Measurements from ENCODE around the gene AUTS2.
"Not testable (repeated sequence)": the region's sequence is repeated elsewhere in the genome, so short reads cannot be mapped to it uniquely, and the experiment has no call there.

The AUTS2 gene

DNA sequence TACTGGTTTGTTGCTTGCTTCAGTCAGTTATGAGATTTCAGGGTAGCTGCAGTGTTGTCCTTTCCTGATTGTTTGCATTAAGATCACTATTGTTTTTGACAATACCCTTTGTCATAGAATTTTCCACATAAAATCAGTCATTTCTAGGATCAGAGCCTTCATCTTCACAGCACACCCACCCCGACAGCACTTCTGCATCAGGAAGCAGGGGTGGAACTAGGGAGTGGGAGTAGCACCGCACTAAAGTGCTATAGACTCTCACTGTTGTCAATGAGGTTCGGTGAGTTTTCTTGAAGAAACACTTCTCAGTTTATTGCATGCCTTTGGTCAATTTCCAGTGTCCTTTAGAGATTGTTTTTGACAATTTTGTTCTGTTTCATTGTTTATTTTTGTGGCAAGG lies 632.5 kb downstream of the AUTS2 start:
- DNase-seq: no peak

DNA sequence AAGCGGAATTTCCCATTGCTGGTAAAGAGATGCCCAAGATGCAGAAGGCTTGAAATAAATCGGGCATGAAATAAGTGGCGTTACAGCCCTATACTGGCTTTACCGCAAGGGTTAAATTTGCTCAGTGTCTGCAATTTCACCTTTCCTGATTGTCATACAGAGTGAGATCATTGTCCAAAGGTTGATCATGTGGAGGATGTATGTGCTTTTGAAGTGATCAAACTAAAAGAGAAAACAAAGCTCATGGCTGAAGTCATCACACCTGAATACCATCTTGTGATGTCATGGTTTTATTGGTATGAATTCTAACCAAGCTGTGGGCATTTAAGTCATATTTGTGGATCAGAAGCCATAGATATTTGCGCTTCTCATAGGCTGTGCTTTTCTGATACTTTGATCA lies 635.5 kb downstream of the AUTS2 start:
- no peak for DNase-seq

GRCh38 chr7:70237256-70237655 lies 639.0 kb downstream of the AUTS2 start:
- no peak for DNase-seq

- DNase-seq: no peak
Observed at GRCh38 chr7:70237831-70238575, 639.7 kb downstream of the AUTS2 start.

- no peak for DNase-seq
Observed at GRCh38 chr7:70239918-70240317, 641.6 kb downstream of the AUTS2 start.

GRCh38 chr7:70240873-70241272 lies 642.6 kb downstream of the AUTS2 start:
- DNase-seq: no peak

DNA sequence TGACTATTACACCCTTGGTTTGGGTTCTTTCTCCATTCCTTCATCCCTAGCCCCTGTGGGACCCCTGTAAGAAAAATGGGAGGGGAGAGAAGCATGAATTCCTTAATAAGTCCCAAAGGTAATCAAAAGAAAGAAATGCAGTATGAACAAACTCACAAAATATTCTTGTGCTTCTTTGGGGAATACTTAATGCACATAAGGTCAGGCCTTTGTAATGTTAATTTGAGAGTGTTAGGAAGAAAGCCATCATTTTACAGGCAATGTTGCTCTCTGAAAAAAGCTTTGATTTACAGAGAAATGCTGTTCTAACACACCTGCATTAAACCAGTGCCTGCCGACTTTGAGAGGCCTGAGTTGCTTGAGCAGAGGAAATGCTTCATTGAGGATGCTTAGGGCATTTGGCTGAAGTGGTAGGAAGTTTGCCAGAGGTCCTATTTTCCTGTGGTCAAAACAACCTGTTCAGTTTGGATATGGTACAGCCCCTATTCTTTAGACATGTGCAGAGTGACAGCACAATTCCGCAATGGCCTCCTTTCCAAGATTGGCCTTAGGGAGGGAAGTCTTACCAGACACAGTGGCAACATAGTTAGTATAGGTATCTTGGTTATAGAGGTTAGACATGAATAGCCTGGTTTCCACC lies 643.4 kb downstream of the AUTS2 start:
- DNase-seq: no peak

DNA sequence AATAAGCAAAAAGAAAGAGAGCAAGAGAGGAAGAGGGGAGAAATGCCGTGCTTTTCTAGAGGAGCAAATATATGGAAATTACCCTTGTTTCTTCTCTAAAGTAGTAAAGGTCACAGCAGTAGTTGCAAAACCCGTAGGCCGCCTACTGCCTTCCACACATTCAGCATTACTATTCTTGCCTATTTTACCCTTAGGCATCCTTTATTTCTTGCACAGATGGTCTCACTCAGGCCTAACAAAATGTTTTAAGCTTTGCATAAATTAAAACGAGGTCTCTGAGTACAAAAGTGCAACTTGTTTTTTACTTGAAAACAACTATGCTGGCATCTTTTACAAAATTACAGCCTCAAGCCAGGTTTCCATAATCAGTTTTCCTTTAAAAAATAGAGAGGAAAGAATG lies 644.6 kb downstream of the AUTS2 start:
- DNase-seq: no peak

GRCh38 chr7:70243443-70243842 lies 645.2 kb downstream of the AUTS2 start:
- DNase-seq: no peak

GRCh38 chr7:70257921-70258320 lies 659.6 kb downstream of the AUTS2 start:
- DNase-seq: no peak

GRCh38 chr7:70259502-70259901 lies 661.2 kb downstream of the AUTS2 start:
- DNase-seq: no peak

GRCh38 chr7:70263471-70264255 lies 665.4 kb downstream of the AUTS2 start:
- DNase-seq: no peak

DNA sequence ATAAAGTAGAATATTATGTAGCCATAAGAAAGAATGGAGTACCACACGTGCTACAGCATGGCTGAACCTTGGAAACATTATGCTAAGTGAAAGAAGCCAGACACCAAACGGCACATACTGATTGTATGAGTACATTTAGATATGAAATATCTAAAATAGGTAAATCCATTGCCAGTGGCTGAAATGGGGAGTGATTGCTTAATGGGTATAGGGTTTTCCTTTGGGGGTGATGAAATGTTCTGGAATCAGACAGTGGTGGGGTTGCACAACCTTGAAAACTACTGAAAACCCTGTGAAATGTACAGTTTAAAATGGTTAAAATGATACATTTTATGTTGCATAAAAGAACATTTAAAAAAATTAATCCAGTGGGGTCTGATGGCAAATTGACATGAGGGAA lies 667.9 kb downstream of the AUTS2 start:
- DNase-seq: no peak

DNA sequence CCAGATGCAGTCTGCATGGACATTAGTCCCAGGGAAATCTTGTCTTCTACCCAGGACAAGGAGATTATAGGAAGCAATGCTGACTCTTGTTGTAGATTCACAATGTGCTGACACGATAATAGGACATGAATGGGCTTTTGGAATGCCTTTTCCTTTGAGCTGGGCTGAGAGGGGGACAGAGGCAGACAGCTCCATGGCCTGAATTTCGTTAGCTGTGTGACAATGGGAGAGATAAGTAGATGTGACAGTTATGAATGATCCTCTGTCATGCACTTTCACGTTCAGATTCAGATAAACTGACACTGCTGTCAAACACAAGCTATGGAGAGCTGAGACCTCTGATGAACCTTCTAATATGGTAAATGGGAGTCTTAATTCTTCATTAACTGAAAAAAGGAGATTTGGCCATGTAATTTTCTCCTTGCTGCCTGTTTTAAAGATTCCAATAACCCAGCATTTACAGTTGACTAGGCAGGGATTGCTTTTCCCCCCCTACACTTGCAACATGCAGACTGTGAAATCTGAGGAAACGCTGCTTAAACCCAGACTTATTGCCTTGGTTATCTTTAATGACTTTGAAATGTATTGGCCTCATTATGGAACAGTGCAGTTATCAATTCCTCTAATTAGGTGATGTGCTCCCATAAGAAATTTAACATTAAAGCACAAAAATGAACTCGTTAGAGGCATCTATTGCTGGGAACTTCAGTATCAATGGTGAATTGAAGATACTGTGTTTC lies 669.3 kb downstream of the AUTS2 start:
- DNase-seq: no peak

DNA sequence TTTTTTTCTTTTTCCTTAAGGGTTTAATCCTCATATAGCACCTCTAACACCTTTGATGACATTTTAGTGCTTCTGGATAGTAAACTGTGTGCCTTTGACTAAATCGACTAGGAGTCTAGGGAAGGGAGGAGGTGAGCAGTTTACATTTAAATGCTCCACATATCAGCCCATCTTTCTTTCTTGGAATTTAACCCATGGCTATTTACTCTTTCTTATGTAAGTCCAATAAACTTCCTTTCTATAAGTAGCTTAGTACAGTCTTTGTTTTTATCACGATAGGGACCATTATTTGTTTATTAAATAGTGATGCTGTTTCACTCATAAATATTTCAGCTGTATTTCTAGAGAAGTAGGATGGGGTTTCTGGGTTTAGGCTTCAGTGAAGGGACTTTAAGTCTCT lies 669.9 kb downstream of the AUTS2 start:
- no peak for DNase-seq

GRCh38 chr7:70270149-70270548 lies 671.9 kb downstream of the AUTS2 start:
- no peak for DNase-seq

DNA sequence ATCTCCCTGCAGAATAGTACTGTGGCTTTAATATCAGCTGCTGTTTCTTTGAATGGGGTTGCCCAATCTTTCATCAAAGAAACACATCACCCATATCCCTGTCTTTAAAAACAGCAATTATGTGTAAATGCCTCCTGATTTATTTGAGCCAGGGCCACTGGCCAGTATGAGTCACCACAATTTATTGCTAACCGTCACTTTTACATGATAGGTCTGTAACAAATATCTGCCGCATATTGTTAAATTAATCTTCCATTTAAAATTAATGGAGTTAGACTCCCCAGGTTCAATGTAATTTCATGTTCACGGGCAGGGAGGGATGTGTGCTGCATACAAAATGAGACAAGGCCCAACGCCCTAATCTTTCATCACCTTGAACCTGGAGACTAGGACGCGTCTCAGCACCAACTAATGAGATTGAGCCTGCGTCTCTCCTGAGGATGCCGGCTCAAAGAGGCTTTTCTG lies 673.4 kb downstream of the AUTS2 start:
- DNase-seq: no peak

DNA sequence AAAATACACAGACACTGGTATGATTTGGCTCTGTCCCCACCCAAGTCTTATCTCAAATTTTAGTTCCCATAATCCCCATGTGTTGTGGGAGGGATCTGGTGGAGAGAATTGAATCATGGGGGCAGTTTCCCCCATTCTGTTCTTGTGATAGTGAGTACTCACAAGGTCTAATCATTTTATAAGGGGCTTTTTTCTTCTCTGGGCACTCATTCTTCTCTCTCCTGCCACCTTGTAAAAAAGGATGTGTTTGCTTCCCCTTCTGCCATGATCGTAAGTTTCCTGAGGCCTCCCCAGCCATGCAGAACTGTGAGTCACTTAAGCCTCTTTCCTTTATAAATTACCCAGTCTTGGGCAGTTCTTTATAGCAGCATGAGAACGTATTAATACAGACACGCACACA lies 677.3 kb downstream of the AUTS2 start:
- not testable (repeated sequence) for DNase-seq

DNA sequence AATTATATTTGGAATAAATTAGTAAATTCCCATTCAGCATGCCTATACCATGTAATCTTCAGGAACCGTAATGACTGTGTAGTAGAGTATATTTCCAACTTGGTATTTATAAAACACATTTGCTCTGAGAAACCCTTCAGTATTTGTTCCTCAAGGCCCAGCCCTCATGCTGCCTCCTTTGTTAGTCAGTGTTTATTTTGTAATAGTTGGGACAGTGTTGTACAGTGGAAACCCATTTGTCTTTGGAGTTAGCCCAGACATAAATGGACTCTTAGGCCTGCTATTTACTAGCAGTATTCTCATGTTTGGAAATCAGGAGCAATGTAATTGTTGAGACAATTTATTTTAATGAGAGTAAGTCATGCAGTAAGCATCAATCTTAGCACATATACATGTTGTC lies 686.9 kb downstream of the AUTS2 start:
- DNase-seq: no peak

GRCh38 chr7:70285854-70286253 lies 687.6 kb downstream of the AUTS2 start:
- DNase-seq: no peak

DNA sequence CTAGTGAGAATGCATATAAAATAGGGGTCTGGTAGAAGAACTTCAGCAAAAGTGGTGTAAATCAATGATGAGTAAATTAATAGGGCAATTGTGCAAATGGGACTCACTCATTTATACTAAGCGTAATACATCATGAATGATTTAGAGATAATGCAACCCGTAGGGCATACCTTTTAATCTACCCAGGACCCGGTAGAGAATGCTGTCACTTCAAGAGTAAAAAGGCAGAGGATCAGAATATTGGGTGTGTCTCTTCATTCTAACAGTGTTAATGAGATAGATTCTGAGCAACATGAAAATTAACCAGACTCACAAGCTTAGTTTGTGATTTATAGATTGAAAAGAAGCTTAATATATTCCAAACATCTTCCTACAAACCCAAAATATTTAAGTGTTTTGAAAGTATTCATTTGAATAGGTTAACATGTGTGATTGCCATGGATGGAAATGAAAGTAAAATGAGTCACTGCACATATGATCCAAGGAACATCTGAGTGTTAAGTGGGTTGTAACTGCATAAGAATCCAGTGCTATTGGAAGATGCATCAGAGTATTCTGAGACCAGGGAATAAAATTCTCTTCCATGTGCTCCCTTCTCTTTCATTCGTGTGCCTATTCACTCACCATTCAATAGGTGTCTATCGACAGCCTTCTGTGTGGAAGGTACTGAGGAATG lies 690.6 kb downstream of the AUTS2 start:
- DNase-seq: no peak

DNA sequence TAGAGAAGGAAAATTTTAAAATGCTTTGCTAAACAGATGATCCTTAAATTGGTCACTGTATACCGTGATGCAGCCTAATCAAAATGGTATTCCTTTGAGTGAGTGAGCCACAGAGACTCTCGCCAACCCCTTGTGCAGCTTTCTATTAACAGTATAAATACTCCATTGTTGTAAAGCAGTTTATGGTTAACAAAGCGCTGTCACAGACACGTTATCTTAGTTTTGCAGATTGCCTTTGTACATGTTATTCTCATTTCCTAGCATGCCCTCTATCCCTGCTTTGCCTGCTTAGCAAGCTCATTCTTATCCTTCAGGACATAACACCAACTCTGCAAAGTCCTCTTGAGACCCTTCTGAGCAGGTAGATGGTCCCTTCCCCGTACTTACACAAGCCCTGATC lies 694.4 kb downstream of the AUTS2 start:
- no peak for DNase-seq
